LNCAP (cell line): ENCODE results near the gene PLXDC2.

Experiments
- CTCF ChIP-seq: fragments of 450-650 bp; IDR thresholded peaks from 2 replicates; pipeline ENCODE4 v1.5.1; 2017; ENCODE audit warnings: mild to moderate bottlenecking

The PLXDC2 gene

GRCh38 chr10:19998482-19998881 is 182.2 kb downstream of the PLXDC2 start:
- TF ChIP-seq CTCF: no peak

GRCh38 chr10:19999431-19999830 is 183.2 kb downstream of the PLXDC2 start:
- no peak for TF ChIP-seq CTCF

- TF ChIP-seq CTCF: no peak
These were observed 186.4 kb downstream of the PLXDC2 start for GRCh38 chr10:20002657-20003056.

- TF ChIP-seq CTCF: no peak
These were observed 187.9 kb downstream of the PLXDC2 start for GRCh38 chr10:20004087-20004523.

- TF ChIP-seq CTCF: no peak
These were observed 189.4 kb downstream of the PLXDC2 start for GRCh38 chr10:20005638-20006037.

- TF ChIP-seq CTCF: no peak
These were observed 190.1 kb downstream of the PLXDC2 start for GRCh38 chr10:20006169-20006870.

- no peak for TF ChIP-seq CTCF
These were observed 191.2 kb downstream of the PLXDC2 start for GRCh38 chr10:20007426-20007825.
